ENCODE data around the gene ADGRB3.
"Not testable (repeated sequence)": the region's sequence is repeated elsewhere in the genome, so short reads cannot be mapped to it uniquely, and the experiment has no call there.

Gene ADGRB3

GRCh38 chr6:68744376-68744775 is 109.3 kb downstream of the ADGRB3 start:
- DNase-seq, result not testable (repeated sequence)

GRCh38 chr6:68746376-68746775 is 111.3 kb downstream of the ADGRB3 start:
- no peak for DNase-seq

DNA sequence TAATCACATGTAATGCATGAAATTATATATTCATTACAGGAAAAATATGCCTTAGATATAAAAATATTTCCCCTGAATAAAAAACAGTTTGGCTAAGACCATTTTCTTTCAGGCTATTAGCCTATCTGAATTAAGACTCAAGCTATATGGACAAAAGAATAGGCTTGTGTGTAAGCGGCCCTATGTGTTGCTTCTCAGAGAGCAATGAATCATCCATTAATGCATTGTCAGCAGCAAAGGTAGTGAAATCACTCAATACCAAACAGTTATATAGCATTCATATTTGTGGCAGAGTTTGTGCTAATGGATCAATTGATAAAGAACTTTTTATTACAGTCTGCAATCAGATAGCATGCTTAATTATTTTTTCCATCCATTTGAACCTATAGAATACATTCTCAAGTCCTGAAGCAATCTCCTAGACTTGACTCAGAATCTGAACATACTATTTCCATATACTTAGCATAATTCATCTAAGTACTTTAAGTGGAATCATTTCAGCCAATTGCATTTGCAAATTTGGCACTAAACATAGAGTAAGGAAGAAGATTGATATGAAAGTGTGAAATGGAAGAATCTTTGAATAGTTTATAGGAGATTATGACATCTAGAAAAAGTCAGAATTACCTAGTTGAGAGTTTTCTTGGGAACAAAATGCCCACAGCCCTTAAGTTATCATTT is 112.2 kb downstream of the ADGRB3 start:
- no peak for DNase-seq

GRCh38 chr6:68747832-68748231 is 112.8 kb downstream of the ADGRB3 start:
- not testable (repeated sequence) for DNase-seq

DNA sequence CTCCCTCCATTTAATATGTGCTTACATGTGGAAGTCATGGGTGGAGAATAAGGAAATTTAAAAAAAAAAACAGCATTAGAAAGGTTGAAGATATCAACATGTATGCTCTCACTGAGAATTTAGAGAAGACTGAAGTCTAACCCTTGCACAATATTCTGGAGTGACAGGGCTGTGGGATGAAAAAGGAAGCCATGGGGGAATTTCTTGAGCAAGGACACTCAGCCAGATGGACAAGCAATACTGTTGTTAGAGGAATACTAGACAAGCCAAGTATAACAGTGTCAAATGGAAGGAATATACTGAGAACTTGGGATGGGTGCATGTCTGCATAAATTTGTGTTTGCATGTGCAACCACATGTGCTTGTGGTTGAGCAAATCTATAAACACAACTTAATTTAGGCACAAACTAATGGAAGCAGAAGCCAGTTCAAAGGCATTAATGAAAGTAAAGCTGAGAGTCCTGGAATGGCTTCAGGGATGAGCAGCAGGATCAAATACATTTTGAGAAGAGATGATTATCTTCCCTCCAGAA is 119.7 kb downstream of the ADGRB3 start:
- DNase-seq, result no peak

DNA sequence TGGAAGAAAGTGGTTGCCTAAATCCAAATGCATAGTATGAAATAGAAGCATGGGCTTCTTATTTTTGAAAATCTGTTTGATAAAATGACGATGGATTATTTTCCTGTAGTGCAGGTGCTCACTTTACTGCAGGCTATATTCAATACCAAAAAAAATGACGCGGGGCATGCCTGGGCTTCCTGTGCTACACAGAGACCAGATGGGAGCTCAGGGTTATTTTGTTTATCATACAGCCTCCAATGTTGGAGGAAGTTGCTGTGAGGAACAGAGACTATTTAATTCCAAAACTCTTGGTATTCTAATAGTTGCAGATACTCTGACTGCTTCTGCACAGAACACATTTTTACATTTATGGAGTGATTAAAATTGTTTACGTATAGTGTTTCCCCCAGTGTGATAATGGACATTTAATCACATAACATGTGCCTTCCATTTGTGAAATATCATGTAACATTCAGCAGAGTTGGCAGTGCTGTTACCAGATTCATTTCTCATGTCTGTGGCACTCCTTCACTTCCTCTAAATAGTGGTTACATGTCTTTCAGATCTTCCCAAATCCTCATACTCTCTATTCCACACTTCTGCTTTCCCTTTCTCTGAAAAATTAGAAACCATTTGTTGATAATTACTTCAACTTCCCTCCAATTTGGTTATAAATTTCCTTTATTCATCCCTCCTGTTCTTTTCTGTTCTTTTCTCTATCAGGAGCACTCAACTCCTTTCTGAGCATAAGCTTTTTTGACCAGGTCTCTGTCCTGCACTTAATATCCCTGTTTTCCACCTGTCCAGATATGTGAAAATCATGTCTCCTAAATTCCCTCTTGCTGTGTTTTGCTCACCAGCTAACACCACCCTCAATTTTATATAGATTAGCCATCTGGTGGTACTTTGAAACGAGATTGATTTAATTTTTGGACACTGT is 121.6 kb downstream of the ADGRB3 start:
- DNase-seq, result no peak

- DNase-seq, result no peak
These were observed 122.7 kb downstream of the ADGRB3 start for GRCh38 chr6:68757821-68758220.

DNA sequence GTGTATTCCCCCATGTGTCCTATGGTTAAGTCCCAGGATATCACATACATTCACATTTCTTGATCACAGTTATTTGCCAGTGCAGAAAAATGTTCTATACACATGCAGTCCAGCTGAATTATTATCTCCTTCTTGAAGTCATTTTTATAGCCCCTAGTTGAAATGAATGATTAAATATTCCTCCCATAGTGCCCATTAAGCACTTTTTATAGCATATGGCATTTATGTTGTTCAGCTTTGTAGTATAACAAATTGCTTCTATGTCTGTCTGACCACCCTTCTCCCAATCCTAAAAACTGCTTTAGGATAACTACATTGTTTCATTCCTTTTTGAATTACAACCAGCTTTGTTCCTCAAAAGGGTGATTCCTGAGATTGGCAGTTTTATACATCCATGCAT is 123.5 kb downstream of the ADGRB3 start:
- DNase-seq, result no peak

- DNase-seq, result no peak
These were observed 125.4 kb downstream of the ADGRB3 start for GRCh38 chr6:68760485-68760884.

DNA sequence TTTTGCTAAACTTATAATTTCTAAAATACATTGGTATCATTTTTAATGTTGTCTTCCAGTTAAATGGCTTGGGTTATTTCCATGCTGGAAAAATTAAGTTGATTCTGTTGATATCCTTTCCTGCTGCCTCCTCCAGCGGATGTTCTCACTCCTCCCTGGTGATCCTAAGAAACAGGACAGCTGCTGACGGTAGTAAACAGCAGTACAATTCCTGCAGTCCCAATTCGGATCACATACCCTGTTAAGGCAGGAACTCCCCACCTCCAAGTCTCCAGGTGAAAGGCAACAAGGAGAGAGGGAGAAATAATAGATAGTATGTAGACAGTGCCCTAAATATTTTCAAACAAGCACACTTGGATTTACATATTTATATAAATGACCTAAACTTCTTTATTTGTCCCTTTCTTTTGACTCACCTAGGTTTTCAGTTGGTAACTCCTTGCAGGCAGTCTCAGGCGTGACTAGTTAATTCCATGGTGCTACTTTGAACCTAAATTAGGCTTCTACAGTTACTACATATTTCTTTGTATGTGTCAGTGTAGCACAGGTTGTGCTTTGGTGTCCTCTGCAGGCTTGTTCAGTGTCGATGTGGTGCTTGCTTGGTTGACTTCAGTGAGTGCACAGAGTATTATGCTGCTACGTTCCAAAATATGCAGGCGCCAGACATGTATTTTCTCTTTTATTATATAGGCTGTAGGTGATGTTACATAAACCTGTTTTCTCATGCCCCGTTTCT is 126.0 kb downstream of the ADGRB3 start:
- no peak for DNase-seq

GRCh38 chr6:68761985-68762384 is 126.9 kb downstream of the ADGRB3 start:
- no peak for DNase-seq

DNA sequence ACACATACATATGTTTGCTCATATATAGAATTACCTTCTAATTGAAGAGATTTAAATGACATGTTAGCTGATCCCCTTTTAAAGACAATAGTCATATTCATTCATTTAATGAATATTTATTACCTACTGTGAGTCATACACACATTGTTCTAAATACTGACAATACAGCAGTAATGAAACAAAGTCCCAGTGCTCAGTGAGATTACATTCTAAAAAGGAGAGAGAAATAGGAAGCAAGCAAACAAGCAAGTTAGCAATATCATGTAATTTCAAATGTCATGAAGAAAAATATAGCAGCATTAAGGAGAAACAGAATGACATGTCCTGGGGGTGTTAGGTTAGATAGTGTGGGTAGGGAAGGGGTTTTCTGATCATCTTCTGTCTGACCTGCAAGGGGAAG is 136.3 kb downstream of the ADGRB3 start:
- no peak for DNase-seq

- no peak for DNase-seq
These were observed 139.8 kb downstream of the ADGRB3 start for GRCh38 chr6:68774843-68775242.

DNA sequence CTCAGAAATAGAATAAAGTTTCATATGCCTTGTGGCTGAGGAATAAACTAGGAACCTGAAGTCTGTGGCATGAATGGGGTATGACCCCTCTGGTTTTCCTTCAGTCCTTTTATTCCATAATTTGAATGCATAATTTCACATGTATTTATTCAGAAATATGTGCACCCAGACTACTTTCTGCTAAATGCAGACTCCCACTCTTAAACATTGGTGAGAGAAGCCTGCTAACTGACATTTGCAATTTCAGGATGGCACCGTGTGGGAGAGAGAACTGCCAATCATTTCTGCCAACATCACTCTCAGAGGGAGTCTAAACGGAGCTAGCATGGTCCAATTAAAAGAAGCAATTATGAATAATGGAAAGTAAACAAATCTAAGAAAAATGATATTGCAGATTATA is 141.3 kb downstream of the ADGRB3 start:
- no peak for DNase-seq

DNA sequence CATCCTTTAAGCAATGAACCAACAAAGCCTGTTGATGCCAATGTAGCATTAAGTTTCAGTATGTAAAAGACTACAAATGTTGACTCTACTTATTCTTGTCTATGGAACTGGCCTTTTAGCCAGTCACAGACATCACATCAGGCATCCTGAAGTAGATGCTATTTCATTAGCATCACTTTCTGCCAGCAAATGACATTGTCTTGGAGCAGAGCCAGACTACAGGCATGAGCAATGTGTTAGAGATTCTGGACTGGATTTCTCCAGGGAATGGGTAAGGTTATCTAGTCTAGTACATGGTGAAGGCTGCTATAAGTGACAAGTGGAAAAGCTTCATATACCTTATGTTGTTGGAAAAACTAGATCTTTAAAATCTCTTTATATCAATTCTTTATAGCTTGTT is 142.9 kb downstream of the ADGRB3 start:
- DNase-seq, result no peak

GRCh38 chr6:68778356-68779020 is 143.4 kb downstream of the ADGRB3 start:
- DNase-seq, result no peak

GRCh38 chr6:68779366-68779765 is 144.3 kb downstream of the ADGRB3 start:
- no peak for DNase-seq

DNA sequence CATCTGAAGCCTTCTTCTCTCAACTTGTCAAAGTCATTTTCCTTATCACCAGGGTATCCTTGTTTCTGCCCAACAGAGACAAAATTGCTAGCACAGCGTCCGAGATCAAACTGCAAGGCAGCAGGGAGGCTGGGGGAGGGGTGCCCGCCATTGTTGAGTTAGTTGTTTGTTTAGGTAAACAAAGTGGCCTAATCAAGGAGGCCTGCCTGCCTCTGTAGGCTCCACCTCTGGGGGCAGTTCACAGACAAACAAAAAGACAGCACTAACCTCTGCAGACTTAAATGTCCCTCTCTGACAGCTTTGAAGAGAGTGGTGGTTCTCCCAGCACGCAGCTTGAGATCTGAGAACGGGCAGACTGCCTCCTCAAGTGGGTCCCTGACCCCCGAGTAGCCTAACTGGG is 155.0 kb downstream of the ADGRB3 start:
- DNase-seq, result not testable (repeated sequence)

DNA sequence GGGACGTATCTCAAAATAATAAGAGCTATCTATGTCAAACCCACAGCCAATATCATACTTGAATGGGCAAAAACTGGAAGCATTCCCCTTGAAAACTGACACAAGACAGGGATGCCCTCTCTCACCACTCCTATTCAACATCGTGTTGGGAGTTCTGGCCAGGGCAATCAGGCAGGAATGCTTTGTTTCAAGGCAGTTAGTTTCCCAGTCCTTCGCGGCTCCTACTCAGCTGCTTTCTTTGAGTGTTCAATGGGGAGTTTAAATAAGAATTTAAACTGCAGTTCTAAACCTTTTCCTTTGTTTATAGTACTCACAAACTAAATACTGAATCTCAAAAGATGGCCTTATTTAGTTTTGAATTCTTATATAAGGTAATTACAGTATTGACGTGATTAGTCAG is 179.9 kb downstream of the ADGRB3 start:
- DNase-seq, result not testable (repeated sequence)

GRCh38 chr6:68826501-68826900 is 191.4 kb downstream of the ADGRB3 start:
- DNase-seq, result no peak

GRCh38 chr6:68834551-68834950 is 199.5 kb downstream of the ADGRB3 start:
- no peak for DNase-seq

DNA sequence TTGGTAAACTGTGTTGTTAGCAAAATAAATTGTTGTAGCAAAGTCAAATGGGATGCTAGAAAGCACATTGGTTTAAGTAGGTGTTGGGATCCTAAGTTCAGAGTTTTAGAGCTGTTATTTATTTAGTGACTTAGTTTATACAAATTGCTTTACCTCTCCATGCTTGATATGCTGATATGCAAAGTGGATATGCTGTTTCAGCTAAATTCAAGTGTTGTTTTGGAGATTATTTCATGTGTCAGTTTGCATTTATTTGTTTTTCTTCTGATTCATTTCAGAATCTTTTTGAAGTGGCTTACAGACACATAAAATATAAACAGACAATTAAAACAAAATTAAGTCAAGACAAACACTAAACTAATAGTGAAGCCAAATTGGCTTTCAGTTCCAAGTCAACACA is 203.5 kb downstream of the ADGRB3 start:
- no peak for DNase-seq

- no peak for DNase-seq
These were observed 217.7 kb downstream of the ADGRB3 start for GRCh38 chr6:68852791-68853190.
